ENCODE measurements around the gene PRLHR.

The PRLHR gene

GRCh38 chr10:118585794-118586193 lies 9.7 kb downstream of the PRLHR start:
- H3K79me2 ChIP-seq (ENCODE audit: insufficient read depth, low read length): no peaks in the 10 kb centered on the region

DNA sequence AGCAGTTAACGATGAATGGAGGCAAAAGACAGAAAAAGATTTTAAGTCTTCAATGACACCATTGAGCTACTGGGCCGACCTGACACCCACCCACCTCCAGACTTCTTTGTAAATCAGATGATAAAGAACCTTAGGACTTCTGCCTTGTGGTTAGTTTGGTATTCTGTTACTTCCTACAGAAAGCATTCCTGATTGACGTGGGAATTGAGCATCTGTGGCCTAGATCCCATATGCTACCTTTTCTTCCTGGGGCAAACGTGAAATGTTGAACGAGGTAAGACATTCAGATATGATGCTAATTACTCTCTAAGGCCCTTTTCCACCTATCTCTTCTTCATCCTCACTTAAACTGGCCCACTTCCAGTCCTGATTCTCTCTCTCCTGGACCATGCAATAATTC lies 10.2 kb downstream of the PRLHR start:
- Histone ChIP-seq H3K9ac (ENCODE audit: low read depth, low read length) (no peak overlapping the region), H2AFZ (ENCODE audit: low read depth, low read length) (no peak overlapping the region), H3K4me1 (ENCODE audit: insufficient read depth, low read length) (no peaks in the 10 kb centered on the region), H3K4me3 (ENCODE audit: low read depth in 1 of 2, low read length in 2 of 2) (no peak overlapping the region), H3K27me3 (ENCODE audit: insufficient read depth, low read length, poor library complexity) (peaks cover 9% of the 10 kb centered on the region), H3K27ac (ENCODE audit: low read length) (no peak overlapping the region), H3K4me2 (ENCODE audit: insufficient read depth, low read length) (no peak overlapping the region), H3K9me3 (ENCODE audit: insufficient read depth, low read length, severe bottlenecking) (no peaks in the 10 kb centered on the region), H4K20me1 (ENCODE audit: insufficient read depth, low read length) (no peaks in the 10 kb centered on the region), H3K79me2 (ENCODE audit: insufficient read depth, low read length) (no peaks in the 10 kb centered on the region), H3K36me3 (ENCODE audit: insufficient read depth, low read length) (no peaks in the 10 kb centered on the region)
- no peak for DNase-seq
- TF ChIP-seq EZH2 (IDR thresholded peaks at IDR 0.05; ENCODE audit: borderline replicate concordance, low read depth, low read length, severe bottlenecking) (no peak), CTCF (IDR thresholded peaks at IDR 0.05; ENCODE audit: borderline replicate concordance, extremely low read depth, low read length, poor library complexity, severe bottlenecking) (no peak)
- ATAC-seq (ENCODE audit: insufficient read depth, low read depth): no peak

More at GRCh38 chr10:118585794-118586193, 9.7 kb downstream of the PRLHR start:
- DNase-seq (no peak), ATAC-seq (ENCODE audit: insufficient read depth, low read depth) (no peak)
- H3K36me3 ChIP-seq (ENCODE audit: insufficient read depth, low read length): no peaks in the 10 kb centered on the region
- H4K20me1 ChIP-seq (ENCODE audit: insufficient read depth, low read length): no peaks in the 10 kb centered on the region
- TF ChIP-seq EZH2 (IDR thresholded peaks at IDR 0.05; ENCODE audit: borderline replicate concordance, low read depth, low read length, severe bottlenecking) (no peak), CTCF (IDR thresholded peaks at IDR 0.05; ENCODE audit: borderline replicate concordance, extremely low read depth, low read length, poor library complexity, severe bottlenecking) (no peak)
- no peak overlapping the region for H2AFZ ChIP-seq (ENCODE audit: low read depth, low read length)
- H3K9ac ChIP-seq (ENCODE audit: low read depth, low read length): no peak overlapping the region
- peaks cover 9% of the 10 kb centered on the region for H3K27me3 ChIP-seq (ENCODE audit: insufficient read depth, low read length, poor library complexity)
- H3K27ac ChIP-seq (ENCODE audit: low read length): no peak overlapping the region
- H3K4me2 ChIP-seq (ENCODE audit: insufficient read depth, low read length): no peak overlapping the region
- H3K9me3 ChIP-seq (ENCODE audit: insufficient read depth, low read length, severe bottlenecking): no peaks in the 10 kb centered on the region
- no peaks in the 10 kb centered on the region for H3K4me1 ChIP-seq (ENCODE audit: insufficient read depth, low read length)
- H3K4me3 ChIP-seq (ENCODE audit: low read depth in 1 of 2, low read length in 2 of 2): no peak overlapping the region

- Histone ChIP-seq H3K4me2 (ENCODE audit: insufficient read depth, low read length) (no peak overlapping the region), H3K4me1 (ENCODE audit: insufficient read depth, low read length) (no peaks in the 10 kb centered on the region), H3K9me3 (ENCODE audit: insufficient read depth, low read length, severe bottlenecking) (no peaks in the 10 kb centered on the region), H3K4me3 (ENCODE audit: low read depth in 1 of 2, low read length in 2 of 2) (no peak overlapping the region), H4K20me1 (ENCODE audit: insufficient read depth, low read length) (no peaks in the 10 kb centered on the region), H3K27ac (ENCODE audit: low read length) (no peak overlapping the region), H2AFZ (ENCODE audit: low read depth, low read length) (no peak overlapping the region), H3K36me3 (ENCODE audit: insufficient read depth, low read length) (no peaks in the 10 kb centered on the region), H3K27me3 (ENCODE audit: insufficient read depth, low read length, poor library complexity) (peaks cover 9% of the 10 kb centered on the region), H3K79me2 (ENCODE audit: insufficient read depth, low read length) (no peaks in the 10 kb centered on the region), H3K9ac (ENCODE audit: low read depth, low read length) (no peak overlapping the region)
- TF ChIP-seq CTCF (IDR thresholded peaks at IDR 0.05; ENCODE audit: borderline replicate concordance, extremely low read depth, low read length, poor library complexity, severe bottlenecking): no peak
- no peak for TF ChIP-seq EZH2 (IDR thresholded peaks at IDR 0.05; ENCODE audit: borderline replicate concordance, low read depth, low read length, severe bottlenecking)
- DNase-seq (no peak), ATAC-seq (ENCODE audit: insufficient read depth, low read depth) (no peak)
These were observed 11.1 kb downstream of the PRLHR start for GRCh38 chr10:118584181-118584954.

All from DND-41 (cell line).